Erythroblast (primary cell): ENCODE measurements around the gene RNF14.

Experiments used
- GATA1 ChIP-seq: IDR thresholded peaks from 2 replicates; pipeline ENCODE4 v1.6.1; 2011; ENCODE audit warnings: low read depth, mild to moderate bottlenecking, control low read depth, low read length, moderate library complexity
- POLR2A ChIP-seq: IDR thresholded peaks from 2 replicates; pipeline ENCODE4 v1.6.1; 2011; ENCODE audit warnings: mild to moderate bottlenecking, low read length

GRCh38 chr5:141966963-141967333 is 2.0 kb upstream of the RNF14 start:
- no peak for TF ChIP-seq POLR2A
- no peak for TF ChIP-seq GATA1
